ENCODE results near the gene ALAS1. TPM values are rescaled to one million over a fixed set of nuclear protein-coding genes. Genes with fewer than 3 reads are reported as not detected.
"Not testable (repeated sequence)": the region's sequence is repeated elsewhere in the genome, so short reads cannot be mapped to it uniquely, and the experiment has no call there.

Gene ALAS1
- total RNA-seq, 1 experiment from 2014 or later = 52.8 TPM

DNA sequence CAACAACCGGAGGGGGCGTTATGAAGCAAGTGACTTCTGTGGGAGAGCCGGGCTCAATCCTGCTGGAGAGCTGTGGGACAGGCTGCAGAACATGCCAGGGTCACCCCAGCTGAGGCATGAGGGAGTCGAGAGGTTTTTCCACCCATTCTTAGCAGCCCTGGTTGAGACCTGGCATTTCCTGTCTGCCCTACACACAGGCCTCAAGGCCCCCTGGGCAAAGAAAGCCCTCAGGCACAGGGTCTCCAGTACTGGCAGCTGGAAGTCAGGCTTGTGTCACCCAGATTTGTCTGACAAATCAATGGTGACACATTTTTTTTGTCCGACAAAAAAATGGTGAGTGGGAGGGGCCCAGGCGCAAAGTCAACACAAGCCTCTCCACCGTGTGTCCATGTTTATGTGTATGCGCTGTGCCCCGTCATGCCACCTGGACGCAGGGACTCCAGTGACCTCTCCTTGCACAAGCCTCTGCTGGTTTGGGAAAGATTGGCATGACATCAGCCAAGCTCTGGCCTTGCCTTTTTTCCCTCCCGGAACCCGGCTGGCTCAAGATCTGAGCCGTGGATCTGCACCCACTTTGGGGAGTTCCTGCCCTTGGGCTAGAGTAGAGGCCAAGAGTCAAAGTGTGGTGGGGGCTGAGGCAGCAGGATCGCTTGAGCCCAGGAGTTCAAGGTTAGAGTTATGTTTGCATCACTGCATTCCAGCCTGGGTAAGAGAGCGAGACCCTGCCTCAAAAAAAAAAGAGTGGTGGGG lies 20.8 kb upstream of the ALAS1 start:
- DNase-seq (ENCODE audit: low read depth) = peak; percentile 32

DNA sequence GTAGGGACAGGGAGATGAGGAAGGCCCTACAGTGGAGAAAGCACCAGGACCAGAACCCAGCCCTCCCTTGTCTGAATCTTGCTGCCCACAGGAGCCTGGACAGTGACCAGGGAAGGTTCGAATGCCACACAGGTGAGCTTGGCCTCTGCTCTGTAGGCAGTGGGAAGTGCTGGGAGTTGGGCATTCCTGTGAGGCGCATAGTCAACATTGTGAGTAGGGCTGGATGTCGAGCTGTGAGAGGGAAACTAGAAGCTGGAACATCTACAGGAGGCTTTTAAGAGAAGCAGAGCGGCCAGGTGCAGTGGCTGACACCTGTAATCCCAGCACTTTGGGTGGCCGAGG lies 20.3 kb upstream of the ALAS1 start:
- no peak for DNase-seq (ENCODE audit: low read depth)

DNA sequence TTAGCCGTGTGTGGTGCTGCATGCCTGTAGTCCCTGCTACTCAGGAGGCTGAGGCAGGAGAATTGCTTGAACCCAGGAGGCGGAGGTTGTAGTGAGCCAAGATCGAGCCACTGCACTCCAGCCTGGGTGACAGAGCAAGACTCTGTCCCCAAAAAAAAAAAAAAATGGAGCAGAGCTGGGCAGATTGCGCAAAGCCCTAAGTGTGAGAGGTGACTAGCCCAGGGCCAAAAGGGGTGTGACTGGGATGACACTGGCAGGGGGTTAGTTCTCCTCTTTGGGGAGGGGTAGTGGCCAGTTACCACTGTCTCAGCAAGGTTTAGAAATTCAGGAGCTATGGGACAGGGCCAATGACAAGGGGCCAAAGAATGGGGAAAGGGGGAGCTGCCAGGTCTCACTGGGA lies 19.8 kb upstream of the ALAS1 start:
- not testable (repeated sequence) for DNase-seq (ENCODE audit: low read depth)

DNA sequence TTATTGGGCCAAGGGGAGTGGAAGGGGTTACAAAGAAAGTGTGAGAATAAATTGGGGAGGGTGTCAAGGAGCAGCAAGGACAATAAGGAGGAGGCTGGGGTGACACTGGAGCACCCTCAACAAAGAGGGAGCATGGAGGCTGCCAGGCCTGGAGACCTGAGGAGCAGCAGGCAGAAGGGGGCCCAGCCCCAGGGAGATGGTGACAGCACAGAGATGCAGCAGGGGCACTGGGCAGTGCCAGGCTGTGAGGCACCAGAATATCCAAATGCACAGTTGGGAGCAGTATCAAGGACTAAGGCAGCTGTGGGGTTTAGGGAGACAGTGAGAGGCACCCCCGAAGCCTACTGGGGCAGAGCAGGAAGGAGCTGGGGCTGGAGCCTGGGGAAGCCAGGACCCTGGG lies 19.4 kb upstream of the ALAS1 start:
- DNase-seq (ENCODE audit: low read depth) = no peak

DNA sequence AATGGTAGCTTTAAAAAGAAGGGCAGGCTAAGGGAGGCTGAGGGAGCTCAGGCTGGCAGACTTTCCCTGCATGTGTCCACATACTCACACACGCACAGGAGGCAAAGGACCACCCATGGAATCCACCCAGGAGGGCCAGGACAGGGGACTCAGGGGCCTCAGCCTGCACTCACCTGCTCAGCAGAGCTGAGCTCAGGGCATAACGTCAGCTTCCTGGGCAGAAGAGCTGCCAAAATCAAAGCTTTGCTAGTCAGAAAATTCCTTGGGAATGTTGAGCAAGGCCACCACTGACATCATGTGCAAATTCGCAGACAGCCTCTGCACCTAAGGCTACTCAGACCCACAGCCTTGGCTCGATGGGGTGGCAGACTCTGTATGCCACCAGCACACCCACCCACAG lies 16.4 kb upstream of the ALAS1 start:
- peak; percentile 32 for DNase-seq (ENCODE audit: low read depth)

DNA sequence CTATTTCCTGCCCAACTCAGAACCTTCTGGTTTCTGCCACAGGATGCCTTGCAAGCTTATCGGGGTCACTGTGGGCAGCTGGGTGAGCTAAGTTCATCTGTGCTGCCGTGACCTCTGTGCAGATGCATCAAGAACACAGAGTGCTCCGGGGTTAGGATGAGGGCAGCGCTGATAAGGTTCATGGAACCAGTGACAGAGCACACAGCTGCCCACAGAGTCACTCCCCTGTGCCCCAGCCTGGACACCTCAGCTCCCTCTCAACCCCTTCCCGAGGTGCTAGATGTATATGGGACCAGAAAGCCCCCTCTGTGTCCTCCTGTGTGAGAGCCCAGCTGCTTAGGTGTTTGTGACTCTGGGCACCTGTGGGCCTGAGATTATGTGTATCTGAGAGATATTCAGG lies 15.8 kb upstream of the ALAS1 start:
- DNase-seq (ENCODE audit: low read depth) = no peak

DNA sequence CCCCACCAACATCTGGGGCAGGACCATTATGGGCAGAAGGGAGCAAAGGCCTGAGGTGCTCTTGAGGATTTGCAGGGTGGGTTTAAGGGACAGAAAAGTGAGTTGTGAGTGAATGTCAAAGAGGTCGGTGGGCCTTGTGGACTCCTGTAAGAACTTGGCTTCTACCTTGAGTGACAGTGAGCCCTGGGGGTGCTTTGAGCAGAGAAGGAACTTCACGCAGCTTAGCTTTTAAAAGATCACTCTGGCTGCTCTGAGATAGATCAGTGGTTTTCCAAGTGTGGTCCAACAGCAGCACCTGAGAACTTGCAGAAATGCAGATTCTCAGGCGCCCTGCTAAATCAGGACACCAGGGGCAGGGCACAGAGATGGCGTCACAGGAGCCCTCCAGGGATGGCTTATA lies 15.3 kb upstream of the ALAS1 start:
- no peak for DNase-seq (ENCODE audit: low read depth)

DNA sequence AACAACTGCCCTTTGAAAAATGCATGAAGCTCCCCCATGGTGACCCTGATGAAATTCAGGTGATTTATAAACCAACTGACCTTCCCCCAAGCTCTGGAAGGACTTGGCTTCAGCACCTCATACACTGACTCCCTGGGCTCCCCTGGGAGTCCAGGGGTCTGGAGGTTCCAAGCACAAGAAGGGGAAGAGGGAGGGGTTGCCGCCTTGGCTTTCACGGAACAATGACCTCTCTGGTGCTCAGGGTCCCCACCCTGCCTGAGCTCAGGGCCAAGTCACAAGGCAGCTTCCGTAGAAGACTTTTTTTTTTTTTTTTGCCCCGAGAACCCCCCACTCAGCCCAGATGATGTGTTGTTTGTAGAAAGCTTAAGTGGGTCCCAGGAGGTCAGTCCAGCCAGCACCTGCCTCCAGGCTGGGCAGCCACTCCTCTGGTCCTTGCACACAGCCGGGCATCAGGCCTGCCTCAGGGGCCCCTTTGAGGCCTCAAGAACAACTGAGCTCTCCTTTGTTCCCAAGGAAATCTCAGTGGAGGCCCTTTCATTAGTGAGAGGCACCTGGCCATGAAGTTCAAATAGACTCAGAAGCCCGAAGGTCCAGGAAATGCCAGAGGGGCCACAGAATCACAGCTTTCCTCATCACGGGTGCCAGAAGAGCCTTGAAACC lies 14.0 kb upstream of the ALAS1 start:
- DNase-seq (ENCODE audit: low read depth) = no peak

DNA sequence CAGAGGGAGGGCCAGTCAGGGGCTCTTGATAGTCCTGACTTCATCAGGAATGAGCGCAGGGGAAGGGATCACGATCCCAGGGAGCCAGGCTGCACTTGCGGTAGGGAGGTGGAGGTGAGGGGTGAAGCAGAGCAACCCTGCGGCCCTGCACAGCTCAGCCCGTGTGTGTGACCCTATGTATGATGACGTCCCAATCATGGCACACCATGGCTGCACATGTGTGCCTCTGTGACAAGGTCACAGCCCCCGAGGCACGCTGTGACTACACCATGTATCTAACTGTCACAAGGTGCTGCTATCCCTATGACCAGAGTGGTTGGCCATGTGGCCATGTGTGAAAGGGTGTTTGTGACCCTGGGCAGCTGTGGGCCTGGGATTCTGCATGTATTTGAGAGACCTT lies 13.3 kb upstream of the ALAS1 start:
- DNase-seq (ENCODE audit: low read depth) = no peak

DNA sequence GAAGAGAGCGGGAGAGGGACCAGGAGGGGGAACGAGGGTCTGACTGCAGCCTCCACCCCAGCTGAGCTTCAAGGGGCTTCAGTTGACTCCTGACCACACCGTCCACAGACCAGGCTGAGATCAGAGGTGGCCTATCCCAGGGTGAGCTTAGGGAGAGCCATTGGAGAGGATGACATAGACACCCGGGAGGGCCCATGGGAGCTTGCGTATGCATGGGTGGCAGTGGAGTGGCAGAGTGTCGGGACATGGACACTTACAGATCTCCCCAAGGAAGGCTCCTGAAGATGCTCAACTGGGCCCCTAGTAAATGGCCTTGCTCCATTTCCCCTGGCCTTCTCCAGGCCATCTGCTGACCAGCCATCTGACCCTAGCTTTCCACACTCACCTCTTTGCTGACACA lies 12.6 kb upstream of the ALAS1 start:
- DNase-seq (ENCODE audit: low read depth) = no peak

DNA sequence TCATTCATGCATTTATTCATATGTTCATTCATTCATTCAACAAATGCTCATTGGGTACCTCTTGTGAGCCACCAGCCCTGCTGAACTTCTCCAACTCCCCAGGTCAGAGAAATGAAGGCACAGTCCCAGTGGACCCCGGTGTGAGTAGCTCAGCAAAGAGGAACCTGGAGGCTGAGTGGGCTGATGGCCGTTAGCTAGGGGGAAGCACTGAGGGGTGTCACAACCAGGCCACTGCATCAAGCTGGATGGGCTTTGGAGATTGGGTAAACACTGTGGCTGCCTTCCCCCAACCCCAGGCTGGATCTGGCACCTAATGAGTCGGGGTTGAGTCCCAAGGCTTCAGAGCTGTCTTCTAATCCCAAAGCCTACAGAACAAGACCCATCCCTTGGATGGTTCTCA lies 12.1 kb upstream of the ALAS1 start:
- DNase-seq (ENCODE audit: low read depth) = no peak

DNA sequence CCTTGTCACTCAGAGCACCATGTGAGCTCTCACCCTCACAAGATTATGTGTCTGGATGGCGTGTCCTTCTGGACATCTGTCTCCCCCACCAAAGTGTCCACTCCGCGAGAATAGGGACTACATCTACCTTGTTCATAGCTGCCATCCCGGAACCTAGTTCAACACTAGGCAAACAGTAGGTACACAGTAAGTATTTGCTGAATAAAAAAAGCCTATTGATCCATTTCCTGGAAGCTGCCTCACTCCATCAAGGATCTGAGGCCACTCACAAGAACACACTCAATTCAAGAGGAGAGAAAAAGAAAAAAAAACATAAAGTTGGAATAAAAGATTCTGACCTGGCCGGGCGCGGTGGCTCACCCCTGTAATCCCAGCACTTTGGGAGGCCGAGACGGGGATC lies 11.2 kb upstream of the ALAS1 start:
- no peak for DNase-seq (ENCODE audit: low read depth)

DNA sequence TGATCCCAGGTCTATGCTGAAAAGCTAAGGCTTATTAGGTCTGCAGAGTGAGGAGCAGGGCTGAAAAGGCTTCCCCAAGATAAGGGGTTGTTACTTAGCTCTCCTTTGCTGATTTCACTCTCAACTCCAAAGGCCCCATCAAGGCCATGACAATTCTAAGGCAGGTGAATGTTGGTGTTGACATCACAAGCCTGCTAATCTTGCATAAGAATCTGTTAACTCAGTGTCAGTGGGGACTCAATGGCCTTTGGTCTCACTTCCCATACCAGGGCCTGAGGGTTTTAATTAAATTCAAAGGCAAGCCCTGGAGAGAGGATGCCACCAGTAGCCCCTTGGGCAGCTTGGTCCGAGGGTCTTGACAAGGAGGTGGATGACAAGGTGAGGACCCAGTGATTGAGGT lies 9.4 kb upstream of the ALAS1 start:
- no peak for DNase-seq (ENCODE audit: low read depth)

DNA sequence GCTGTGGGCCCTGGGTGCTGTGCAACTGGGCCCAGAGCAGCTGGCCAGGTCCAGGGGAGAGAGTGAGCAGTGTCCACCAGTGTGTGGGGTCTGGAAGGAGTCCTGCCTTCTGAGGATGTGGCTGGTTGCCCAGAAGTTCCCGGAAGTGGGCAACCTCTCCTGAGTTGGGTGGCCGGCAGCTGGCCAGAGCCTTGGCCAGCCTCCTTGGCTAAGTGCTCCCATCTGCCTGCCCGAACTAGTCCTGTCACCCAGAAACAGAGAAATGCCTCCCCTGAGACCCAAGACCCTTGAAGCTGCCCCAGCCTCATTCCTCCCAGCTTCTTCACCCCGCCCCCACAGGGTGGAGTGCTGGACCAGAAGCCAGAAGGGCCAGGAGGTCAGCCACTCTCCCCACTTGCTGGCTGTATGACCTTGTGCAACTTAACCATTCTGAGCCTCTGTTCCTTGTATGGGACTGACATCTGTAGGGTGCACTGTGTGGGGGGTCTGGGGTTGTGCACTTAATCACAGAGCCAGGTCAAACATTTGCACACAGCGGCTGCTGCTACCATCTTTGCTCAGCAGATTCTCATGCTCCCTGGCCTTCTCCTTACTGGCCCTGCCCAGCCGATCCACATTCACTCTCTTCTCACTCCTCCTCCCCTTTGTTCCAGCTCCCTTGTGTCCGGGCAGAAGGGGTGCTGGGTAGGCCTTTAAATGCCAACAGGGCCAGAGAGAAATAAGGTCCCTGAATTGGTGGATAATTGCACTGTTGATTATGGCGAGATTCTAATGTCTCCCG lies 7.5 kb upstream of the ALAS1 start:
- peak; percentile 82 for DNase-seq (ENCODE audit: low read depth)

DNA sequence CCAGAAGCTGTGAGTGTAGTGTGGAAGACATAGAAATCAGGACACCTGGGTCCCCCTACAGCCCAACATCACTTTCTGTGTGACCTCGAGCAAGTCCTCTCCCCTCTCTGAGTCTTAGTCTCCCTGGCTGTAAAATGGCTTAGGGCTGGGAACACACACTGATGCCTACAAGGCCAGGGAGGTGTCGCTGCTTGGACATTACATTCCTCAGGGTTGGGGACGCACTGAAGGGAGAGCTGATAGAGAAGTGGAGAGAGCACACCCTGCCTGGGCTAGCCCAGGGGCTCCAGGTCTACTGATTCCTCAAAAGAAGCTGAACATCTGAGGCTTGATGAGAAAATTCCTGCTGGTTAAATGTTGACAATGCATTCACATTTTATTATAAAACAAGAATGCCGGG lies 6.3 kb upstream of the ALAS1 start:
- DNase-seq (ENCODE audit: low read depth) = no peak

DNA sequence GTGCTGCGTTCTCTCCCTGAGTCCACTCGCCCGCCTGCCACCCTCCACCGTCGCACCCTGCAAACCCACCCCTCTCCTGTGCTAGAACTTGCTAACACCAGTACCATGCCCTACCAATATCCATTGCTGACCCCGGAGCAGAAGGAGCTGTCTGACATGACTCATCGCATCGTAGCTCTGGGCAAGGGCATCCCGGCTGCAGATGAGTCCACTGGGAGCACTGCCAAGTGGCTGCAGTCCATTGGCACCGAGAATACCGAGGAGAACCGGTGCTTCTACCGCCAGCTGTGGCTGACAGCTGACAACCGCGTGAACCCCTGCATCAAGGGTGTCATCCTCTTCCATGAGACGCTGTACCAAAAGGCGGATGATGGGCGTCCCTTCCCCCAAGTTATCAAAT lies 4.9 kb upstream of the ALAS1 start:
- DNase-seq (ENCODE audit: low read depth) = peak; percentile 83

DNA sequence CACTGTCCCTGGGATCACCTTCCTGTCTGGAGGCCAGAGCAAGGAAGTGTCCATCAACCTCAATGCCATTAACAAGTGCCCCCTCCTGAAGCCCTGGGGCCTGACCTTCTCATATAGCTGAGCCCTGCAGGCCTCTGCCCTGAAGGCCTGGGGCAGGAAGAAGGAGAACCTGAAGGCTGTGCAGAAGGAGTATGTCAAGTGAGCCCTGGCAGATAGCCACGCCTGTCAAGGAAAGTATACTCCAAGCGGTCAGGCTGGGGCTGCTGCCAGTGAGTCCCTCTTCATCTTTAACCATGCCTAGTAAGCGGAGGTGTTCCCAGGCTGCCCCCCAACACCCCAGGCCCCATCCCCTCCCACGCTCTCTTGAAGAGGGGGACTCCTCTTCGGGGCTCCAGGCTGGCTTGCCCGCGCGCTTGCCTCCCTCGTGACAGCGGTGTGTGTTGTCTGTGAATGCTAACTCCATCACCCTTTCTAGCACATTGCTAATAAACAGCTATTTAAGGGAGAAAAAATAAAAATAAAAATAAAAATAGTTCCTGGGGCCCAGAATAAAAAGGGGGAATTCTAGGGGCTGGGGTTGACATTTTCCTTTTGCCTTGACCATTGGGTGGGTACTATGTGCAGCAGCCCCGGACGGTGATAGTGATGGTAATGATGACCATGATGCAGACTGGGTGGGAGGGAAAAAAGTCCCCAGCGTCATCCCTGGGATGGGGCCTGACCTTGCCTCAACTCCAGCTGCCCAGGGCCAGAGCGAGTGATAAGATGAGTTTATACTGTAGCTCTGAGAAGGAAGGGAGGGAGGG lies 3.3 kb upstream of the ALAS1 start:
- no peak for DNase-seq (ENCODE audit: low read depth)

DNA sequence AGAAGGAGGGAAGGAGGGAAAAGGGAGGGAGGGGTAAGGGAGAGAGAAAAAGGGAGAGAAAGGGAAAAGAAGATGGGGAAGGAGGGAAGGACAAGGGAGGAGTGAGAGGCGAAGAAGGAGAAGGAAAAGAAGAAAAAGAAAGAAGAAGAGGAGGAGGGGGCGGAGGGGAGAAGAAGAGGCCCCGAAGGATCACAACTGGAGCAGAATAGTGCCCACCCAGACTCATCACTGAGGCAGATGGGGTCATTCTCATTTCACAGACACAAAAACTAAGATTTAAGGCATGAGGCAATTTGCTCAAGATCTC lies 2.7 kb upstream of the ALAS1 start:
- DNase-seq (ENCODE audit: low read depth) = no peak

DNA sequence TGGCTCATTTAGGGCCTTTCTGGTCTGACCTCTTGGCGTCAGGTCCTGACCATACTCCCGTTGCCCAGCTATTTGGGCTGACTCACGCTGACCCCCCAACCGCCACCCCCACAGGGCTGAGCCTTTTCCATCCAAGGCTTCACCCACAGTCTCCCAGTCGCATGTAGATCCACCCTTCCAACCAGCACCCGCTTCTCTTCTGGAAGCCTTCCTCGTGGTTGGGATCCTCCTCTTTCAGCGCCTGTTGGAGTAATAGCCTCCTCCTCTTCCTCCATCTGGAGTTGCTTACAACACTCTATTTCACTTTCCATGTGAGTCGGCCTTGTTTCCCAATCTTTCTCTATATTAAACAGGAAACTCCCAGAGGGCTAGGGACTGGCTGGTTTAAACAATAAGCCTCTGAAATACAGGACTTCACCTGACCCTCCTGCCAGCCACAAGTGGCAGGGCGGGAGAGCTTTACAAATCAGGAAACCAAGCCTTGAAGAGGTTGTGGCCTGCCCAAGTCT lies 2.1 kb upstream of the ALAS1 start:
- DNase-seq (ENCODE audit: low read depth) = peak; percentile 42

DNA sequence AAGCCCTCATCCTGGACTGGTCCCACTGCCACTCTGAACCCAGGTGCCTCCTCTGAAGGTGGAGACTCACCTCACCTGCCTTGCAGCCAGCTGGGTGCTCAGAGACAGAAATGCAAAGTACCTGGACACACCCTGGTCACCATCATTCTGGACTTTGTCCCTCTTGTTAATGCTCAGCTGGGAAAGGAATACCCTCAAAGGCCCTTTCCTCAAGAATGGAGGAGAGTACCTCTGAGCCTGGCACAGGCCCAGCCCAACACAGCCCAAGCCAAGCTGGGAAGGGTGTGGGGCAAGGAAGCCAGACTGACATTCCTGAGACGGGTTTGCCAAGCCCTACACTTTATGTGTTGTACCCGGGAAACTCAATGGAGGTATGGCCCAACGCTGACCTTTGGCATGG lies 983 bp upstream of the ALAS1 start:
- no peak for DNase-seq (ENCODE audit: low read depth)

DNA sequence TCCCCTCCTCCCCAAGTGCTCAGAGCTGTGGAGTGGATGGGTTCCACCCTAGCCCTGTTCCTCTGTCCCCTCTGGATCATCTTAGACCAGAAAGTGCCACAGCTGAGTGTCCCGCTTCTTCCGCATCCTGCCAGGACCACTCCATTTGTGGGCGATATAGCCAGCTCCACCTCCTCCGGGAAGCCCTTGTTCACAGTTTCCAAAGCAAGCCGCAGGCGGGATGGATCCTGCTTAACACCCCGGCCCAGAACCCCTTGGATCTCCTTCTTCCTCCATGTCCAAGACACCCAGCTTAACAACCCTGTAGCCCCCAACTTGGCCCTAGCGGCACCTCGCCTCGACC lies 490 bp upstream of the ALAS1 start:
- no peak for DNase-seq (ENCODE audit: low read depth)

Data from M059J (cell line).